ENCODE data around the gene ALX3.
A peak's percentile ranks its signal among the peaks of the same experiment; 100 is the strongest.
"Not testable (repeated sequence)": the region's sequence is repeated elsewhere in the genome, so short reads cannot be mapped to it uniquely, and the experiment has no call there.

The ALX3 gene

GRCh38 chr1:110089561-110090275 is 19.2 kb upstream of the ALX3 start:
- no peak for DNase-seq (ENCODE audit: low read depth in 2 of 2)

- no peak for DNase-seq (ENCODE audit: low read depth in 2 of 2)
Observed at GRCh38 chr1:110088739-110089316, 18.4 kb upstream of the ALX3 start.

- peak in 1 of 2 donors; percentile 16 for DNase-seq (ENCODE audit: low read depth in 2 of 2)
Observed at GRCh38 chr1:110087812-110088738, 17.6 kb upstream of the ALX3 start.

GRCh38 chr1:110086961-110087360 is 16.5 kb upstream of the ALX3 start:
- DNase-seq (ENCODE audit: low read depth in 2 of 2): no peak

GRCh38 chr1:110085671-110086070 is 15.2 kb upstream of the ALX3 start:
- DNase-seq (ENCODE audit: low read depth in 2 of 2): no peak

- DNase-seq (ENCODE audit: low read depth in 2 of 2): no peak
Observed at GRCh38 chr1:110084227-110085078, 14.0 kb upstream of the ALX3 start.

GRCh38 chr1:110083866-110084226 is 13.4 kb upstream of the ALX3 start:
- DNase-seq (ENCODE audit: low read depth in 2 of 2): no peak

- no peak for DNase-seq (ENCODE audit: low read depth in 2 of 2)
Observed at GRCh38 chr1:110083061-110083865, 12.8 kb upstream of the ALX3 start.

GRCh38 chr1:110082477-110082876 is 12.0 kb upstream of the ALX3 start:
- DNase-seq (ENCODE audit: low read depth in 2 of 2): no peak

- no peak for DNase-seq (ENCODE audit: low read depth in 2 of 2)
Observed at GRCh38 chr1:110081061-110081460, 10.6 kb upstream of the ALX3 start.

GRCh38 chr1:110079995-110080394 is 9.5 kb upstream of the ALX3 start:
- DNase-seq (ENCODE audit: low read depth in 2 of 2): not testable (repeated sequence)

GRCh38 chr1:110076789-110077500 is 6.5 kb upstream of the ALX3 start:
- no peak for DNase-seq (ENCODE audit: low read depth in 2 of 2)

GRCh38 chr1:110074166-110074565 is 3.7 kb upstream of the ALX3 start:
- DNase-seq (ENCODE audit: low read depth in 2 of 2): no peak

- DNase-seq (ENCODE audit: low read depth in 2 of 2): no peak
Observed at GRCh38 chr1:110070282-110070669, 196 bp downstream of the ALX3 start.

- DNase-seq (ENCODE audit: low read depth in 2 of 2): no peak
Observed at GRCh38 chr1:110069404-110070281, 829 bp downstream of the ALX3 start.

GRCh38 chr1:110068646-110069403 is 1.6 kb downstream of the ALX3 start:
- DNase-seq (ENCODE audit: low read depth in 2 of 2): no peak

GRCh38 chr1:110067893-110068645 is 2.4 kb downstream of the ALX3 start:
- DNase-seq (ENCODE audit: low read depth in 2 of 2): no peak

- DNase-seq (ENCODE audit: low read depth in 2 of 2): no peak
Observed at GRCh38 chr1:110067479-110067892, 3.0 kb downstream of the ALX3 start.
